NCI-H774 (cell line): ENCODE results near the gene PLPPR5.

Experiments
- DNase-seq: peaks from one replicate; lab custom pipeline; 2025; lab: John Stamatoyannopoulos, UW

PLPPR5 gene

GRCh38 chr1:98849969-98850636 lies 154.6 kb downstream of the PLPPR5 start:
- no peak for DNase-seq

GRCh38 chr1:98842241-98842640 lies 162.4 kb downstream of the PLPPR5 start:
- no peak for DNase-seq
